CD4-positive, alpha-beta T cell treated with Interleukin-6 at 100 ng/mL for 8 hours (primary cell): ENCODE data around the gene RAB15.

Experiments used
- DNase-seq: peaks from one replicate; pipeline ENCODE4 v3.0.0-alpha.2; 2020; ENCODE audit warnings: mixed read lengths, low spot score

The RAB15 gene

DNA sequence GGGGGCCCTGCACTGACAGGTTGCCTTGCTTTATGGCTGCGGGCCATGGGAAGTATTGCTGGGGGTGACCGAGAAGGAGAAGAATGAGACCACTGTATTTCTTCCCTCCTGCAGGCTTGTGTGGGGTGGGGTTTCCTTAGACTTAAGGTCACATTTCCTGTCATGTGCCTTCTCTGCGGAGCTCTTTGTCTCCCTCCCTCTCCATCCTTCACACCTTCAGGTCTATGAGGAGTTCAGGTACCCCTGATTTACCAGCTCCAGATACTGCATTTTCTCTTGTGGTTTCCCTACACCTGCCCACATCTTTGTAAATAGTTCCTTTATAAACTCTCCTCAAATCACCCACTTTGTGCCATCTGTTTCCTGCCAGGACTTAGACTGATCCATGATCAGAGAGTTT is 18.2 kb upstream of the RAB15 start:
- DNase-seq, result peak; percentile 26

DNA sequence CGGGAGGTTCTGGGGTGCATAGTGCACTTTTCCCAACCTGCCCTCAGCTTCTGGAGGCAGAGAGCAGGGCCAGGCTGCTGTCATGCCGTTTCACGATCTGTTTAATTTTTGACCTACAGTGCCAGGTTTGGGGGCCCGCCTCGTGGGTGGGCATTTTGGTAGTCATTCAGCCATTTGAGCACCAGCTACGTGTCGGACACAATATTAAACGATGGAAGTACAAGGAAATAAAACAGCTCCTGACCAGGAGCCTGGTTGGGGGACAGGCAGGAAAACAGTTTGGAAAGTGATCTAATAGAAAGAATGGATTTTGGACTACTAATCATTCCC is 15.3 kb upstream of the RAB15 start:
- no peak for DNase-seq

DNA sequence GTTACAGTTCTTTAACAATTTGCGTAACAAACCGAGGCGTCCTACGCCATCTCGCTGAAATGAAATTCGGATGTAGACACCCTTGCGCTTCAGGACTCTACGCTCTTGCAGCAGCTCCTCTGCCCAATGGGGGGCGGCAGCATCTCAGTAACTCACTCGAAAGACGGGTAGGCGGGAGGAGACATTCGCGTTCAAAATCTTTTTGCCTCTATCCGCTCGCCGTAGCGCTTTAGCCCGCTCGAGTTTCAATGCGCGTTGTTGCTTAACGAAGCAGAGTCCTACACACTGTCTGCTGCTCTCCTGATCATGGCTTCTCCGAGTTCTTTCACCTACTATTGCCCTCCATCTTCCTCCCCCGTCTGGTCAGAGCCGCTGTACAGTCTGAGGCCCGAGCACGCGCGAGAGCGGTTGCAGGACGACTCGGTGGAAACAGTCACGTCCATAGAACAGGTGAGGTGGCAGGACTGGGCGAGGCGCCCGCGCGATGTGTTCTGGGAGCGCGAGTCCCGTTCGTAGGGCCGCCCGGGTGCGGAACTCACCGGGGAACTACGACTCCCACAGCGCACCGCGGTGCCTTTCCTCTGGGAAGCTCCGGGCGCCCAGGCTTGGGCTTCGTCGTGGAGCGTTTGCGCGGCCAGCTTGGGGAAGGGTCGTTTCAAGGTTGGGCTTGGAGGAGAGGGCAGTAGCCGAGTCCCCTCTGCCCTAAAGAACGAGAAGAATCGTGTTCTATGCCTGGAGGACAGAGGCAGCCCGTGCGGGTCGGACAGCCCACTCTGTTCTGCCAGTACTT is 14.7 kb upstream of the RAB15 start, which contains the start of gene FNTB:
Gene FNTB, plus strand, starts transcription at position 248 of the 790 bp plus-strand sequence. Its CDS starts 59 bp downstream, at position 307.
- DNase-seq, result peak; percentile 92

DNA sequence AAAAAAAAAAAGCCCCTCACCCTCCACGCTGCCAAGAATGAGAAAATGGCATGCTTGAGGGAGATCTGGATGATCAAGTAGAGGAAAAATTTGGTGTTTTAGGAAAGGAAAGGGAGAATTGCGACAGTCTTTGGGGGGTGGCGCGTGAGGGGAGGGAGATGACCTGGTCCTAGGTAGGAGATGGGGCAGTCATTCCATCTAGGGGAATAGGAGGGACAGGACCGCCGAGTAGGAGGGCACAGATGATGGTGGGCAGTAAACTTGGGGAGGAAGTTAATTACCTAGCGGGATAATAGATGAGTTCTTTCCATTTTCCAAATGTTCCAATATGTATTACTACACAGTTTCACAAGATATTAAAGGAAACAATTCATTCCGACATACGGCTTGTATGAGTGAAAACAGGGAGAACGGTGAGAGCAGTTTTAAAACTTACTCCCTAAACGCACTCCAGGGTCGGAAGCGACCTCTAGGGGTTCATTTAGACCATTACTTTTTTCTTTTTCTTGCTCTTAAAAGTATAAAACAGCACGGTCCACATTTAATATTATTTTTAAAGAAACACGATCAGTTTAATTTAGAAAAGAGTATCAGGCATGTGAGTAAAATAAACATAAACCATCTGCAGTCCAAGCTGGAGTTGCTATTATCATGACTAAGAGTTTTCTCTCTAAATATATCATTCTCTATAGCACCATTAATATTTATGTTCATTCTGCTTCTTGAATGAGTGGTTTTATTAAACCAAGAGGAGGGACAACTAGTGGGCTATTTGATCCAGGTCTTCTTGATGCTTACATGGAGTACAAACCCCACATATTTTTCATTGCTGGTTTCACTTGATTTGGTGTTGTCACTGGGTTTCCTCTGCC is 11.5 kb upstream of the RAB15 start:
- peak; percentile 66 for DNase-seq

DNA sequence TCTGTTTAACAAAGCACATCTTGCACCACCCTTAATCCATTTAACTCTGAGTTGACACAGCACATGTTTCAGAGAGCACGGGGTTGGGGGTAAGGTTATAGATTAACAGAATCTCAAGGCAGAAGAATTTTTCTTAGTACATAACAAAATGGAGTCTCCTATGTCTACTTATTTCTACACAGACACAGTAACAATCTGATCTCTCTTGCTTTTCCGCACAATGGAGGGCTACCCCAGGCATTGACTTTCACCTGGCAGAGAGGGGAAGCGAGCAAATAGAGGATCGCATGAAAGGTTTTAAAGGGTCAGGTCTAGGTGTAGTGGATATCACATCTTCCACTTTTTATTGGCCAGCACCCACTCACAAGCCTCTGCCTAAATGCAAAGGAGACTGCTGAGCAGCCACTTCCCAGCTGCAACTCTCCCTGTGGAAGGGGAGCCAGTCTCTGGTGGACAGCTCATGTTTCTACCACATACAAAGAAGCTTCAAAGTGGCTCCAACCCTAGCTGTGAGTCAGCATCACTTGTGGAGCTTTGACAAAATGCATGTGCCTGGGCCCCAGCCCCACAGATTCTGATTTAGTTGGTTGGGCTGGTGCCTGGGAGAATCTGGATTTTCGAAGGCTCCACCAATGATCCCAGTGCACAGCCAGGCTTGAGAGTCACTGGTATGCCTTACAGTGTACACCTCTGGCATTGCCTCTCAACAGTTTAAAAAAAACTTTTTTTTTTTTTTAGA is 7.4 kb upstream of the RAB15 start:
- no peak for DNase-seq

GRCh38 chr14:64974563-64974962 is 2.4 kb upstream of the RAB15 start:
- no peak for DNase-seq

DNA sequence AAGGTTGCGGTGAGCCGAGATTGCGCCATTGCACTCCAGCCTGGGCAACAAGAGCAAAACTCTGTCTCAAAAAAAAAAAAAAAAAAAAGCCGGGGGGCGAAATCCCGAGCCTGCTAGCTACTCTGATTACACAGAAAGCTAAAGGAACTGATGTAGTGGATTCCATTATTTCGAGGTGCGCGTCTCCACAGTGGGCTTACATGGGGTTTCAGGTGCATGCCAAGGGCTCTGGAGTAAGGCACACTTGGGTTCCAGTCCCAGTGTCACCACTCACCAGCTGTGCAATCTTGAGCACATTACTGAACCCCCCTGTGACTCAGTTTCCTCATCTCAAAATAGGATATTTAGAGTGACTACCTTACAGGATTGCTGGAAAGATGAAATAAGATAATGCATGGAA is 1.7 kb upstream of the RAB15 start:
- no peak for DNase-seq

- DNase-seq, result no peak
Measured at GRCh38 chr14:64973026-64973442, 898 bp upstream of the RAB15 start.

GRCh38 chr14:64971491-64971942 is 619 bp downstream of the RAB15 start:
- DNase-seq, result no peak

DNA sequence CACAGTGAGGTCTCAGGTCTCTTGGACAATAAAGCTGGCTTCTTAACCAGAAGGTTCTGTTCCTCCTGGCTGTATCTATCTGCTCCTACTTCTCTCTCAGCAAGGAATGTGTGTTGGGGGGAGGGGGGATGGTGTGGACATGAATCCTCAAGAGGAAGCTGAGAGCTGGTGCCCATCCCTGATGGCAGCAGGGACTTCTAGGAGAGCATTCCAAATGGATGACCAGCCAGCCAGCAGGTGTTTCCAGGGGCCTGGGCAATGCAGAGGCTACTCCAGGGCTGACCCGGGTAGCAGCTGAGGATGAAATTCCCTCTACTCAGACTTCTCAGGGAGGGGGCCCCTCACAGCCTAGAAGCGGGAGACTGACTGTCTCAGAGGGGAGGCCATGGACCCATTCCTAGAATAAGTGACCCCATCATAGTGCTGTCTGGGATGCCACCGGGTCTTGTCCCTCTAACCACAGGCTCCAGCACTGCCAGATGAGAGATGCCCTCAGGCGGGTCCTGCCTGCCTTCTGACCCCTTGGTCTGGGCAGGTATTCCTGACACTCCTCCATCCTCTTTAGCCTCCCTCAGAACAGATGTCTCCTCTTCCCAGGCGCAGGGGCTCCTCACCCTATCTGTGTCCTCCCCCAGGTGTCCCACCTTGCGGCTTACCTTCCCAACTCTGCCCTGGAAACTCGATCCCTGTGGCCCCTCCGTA is 1.2 kb downstream of the RAB15 start:
- DNase-seq, result no peak

DNA sequence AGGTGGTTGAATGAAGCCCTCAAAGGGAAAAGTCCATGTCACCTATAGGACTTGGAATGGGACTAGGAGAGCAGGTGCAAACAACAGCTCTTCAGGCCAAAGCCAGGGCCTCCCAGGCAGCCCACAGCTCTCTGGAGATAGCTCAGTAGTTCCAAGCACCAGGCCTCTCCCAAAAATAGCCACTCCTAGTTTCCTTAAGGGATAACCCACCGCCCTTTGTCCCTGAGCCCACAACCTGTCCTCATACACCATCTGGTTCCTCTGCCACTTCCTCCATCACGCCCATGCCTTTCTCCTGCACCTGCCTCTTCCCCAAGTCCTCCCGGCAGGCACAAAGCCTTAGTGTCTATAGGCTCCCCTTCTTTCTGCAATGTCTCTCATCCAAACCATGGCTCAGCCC is 2.1 kb downstream of the RAB15 start:
- no peak for DNase-seq

DNA sequence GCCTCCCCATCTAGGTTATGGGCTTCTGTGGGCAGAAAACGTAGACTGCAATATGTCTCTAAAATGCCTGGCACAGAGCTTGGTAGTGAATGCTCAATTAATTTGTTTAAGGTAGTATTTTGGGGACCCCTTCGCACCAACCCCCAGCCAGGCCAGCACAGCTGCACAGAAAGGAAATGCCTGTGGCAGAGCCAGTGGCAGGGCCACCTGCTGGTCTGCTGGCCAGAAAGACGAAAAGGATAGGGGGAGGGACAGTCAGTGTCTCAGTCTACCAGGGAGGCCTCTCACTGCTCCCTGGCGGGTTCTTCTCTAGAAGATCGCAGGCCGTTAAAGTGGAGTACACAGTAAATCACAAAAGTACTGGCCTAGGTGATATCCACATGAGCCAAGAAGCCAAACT is 3.5 kb downstream of the RAB15 start:
- DNase-seq, result no peak

DNA sequence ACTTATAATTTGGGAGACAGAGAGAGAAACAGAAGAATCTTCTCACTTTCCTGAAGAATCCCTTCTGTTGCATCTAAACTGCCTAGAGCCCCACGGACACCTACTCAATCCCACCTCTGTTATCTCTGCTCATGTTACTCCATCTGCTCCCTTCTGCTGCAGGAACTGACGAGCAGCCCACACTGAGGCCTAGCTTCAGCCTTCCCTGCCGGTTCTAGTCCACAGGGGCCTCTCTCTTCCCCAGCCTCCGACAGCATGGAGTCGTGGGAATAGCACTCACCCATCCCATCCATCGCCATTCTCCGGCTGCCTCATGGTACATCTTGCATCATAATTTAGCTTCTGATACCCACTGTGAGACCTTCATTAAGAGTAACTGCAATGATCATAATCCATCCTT is 4.0 kb downstream of the RAB15 start:
- DNase-seq, result no peak

DNA sequence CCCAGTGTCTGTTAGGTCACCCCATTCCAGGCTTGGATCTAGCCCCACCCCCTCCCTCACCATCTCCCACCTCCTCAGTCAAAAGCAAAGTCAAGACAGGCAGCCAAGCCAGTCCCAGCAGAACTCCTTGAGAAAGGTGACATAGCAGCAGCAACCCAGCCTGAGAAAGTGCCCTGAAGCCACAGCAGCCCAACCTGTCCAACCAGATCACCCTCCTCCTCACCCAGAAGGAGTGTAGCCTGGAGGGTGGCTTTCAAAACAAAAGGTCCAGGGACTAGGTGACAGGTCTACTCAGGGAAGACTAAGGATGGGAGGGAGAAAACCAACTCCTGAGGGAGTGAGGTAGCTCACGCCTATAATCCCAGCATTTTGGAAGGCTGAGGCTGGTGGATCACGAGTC is 5.2 kb downstream of the RAB15 start:
- DNase-seq, result no peak

DNA sequence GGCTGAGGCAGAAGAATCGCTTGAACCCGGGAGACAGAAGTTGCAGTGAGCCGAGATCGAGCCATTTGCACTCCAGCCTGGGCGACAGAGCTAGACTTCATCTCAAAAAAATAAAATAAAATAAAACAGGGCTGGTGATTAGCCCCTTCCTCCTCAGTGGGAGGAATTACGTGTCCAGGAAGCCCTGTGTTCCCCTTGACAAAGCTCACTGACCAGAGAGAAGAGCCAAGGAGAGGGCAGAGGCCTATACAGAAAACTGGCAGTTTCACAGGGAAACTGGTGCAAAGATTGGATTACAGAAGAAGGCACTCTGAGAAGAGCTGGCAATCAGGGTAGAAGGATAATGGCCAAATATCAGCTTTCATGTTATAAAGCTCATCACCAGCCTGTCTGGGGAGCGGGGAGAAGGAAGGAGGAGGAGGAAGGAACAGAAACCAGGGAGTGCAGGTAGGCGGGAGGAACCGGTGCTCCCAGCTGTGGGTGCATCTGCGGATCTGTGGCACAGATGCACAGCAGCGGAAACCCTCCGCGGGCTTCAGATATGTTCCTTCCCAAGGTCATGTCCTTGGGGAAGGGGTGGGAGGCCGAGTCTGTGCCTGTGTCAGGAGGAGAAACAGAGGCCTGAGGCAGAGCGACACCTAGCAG is 6.7 kb downstream of the RAB15 start:
- DNase-seq, result no peak

DNA sequence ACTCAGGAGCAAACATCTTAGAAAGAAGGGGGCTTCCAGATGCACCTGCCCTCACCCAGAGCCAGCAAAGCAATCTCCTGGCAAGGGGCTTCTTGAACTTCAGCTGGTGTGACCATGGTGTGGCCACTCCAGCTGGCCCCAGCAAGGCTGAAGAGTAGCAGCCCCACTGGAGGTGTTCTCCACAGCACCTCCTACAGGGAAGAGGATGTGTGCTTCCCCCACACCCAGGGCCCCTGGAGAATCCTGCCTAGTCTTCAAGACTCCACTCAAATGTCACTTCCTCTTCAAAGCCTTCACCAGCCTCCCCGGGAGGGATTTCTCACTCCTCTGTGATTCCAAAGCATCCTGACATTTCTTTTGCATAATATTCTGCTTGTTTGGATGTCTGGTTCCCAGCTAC is 8.5 kb downstream of the RAB15 start:
- no peak for DNase-seq

GRCh38 chr14:64960762-64961276 is 11.3 kb downstream of the RAB15 start:
- DNase-seq, result no peak

- DNase-seq, result no peak
Measured at GRCh38 chr14:64958743-64959142, 13.4 kb downstream of the RAB15 start.

DNA sequence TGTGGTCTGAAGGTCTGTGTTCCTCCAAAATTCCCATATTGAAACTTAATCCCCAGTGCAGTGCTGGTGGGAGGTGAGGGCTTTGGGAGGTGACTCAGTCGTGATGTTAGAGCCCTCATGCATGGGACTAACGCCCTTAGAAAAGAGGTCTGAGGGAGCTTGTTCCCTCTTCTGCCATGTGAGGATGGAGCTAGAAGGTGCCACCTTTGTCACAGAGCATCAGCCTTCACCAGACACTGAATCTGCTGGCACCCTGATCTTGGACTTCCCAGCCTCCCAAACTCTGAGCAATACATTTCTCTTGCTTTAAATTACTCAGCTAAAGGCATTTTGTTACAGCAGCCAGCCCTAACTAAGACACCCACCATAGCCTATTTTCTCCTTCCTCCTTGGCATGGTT is 13.9 kb downstream of the RAB15 start:
- DNase-seq, result no peak

GRCh38 chr14:64956697-64957406 is 15.3 kb downstream of the RAB15 start:
- DNase-seq, result no peak

DNA sequence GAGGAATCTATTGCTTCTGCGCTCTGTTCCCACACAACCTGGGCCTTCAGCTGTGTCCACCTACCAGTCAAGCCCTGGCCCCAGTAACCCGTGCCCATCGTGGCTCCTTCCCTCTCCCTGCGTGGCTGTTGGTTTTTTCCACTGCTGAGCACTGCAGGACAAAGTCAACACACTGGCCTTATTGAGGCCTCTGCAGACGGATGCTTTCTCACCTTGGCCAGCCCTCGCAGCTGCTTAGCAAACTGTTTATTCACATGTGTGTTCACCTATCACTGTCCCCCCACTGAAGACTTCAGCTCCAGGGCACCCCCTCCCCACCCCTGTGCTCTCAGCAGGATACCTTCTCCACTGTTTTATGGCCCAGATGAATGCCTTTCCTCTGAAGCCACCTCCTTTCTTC is 16.8 kb downstream of the RAB15 start:
- DNase-seq, result no peak
